Uterus (tissue), 4 donors: ENCODE results near the gene ZNF513. TPM values are rescaled to one million over a fixed set of nuclear protein-coding genes. Genes with fewer than 3 reads are reported as not detected.

ENCODE experiments used
- DNase-seq, 2 donors: peaks; one replicate each; pipeline ENCODE4 v3.0.0-alpha.2; 2019 to 2020
- H3K27ac ChIP-seq, 2 donors: fragments of 200-600 bp; sonication (generic); 1 replicate in 1 of 2; 2 replicates in 1 of 2; pipeline ENCODE4 v1.5.1; 2016 to 2018
- H3K27me3 ChIP-seq, 2 donors: fragments of 200-600 bp; sonication (generic); one replicate each; pipeline ENCODE4 v1.5.1; 2018 to 2019; ENCODE audit warnings: control low read depth in 1 of 2
- H3K36me3 ChIP-seq, 2 donors: fragments of 200-600 bp; sonication (generic); one replicate each; pipeline ENCODE4 v1.5.1; 2019; ENCODE audit warnings: control low read depth in 1 of 2
- H3K4me1 ChIP-seq, 2 donors: fragments of 200-600 bp; sonication (generic); one replicate each; pipeline ENCODE4 v1.5.1; 2018 to 2019; ENCODE audit warnings: control low read depth in 1 of 2
- H3K4me3 ChIP-seq, 2 donors: fragments of 200-600 bp; sonication (generic); 1 replicate in 1 of 2; 2 replicates in 1 of 2; pipeline ENCODE4 v1.5.1; 2018 to 2019; ENCODE audit warnings: mild to moderate bottlenecking in 1 of 2
- H3K9me3 ChIP-seq, 2 donors: fragments of 200-600 bp; sonication (generic); one replicate each; pipeline ENCODE4 v1.5.1; 2019; ENCODE audit warnings: control low read depth in 1 of 2
- CTCF ChIP-seq, 4 experiments: fragments of 200-600 bp in 2 of 4; fragments of 450-650 bp in 2 of 4; sonication (generic) in 2 of 4; IDR thresholded peaks; one replicate each; pipeline ENCODE4 v1.5.1; 2016 to 2019; ENCODE audit warnings: antibody characterized with exemption in 4 of 4, mild to moderate bottlenecking in 2 of 4, moderate library complexity in 1 of 4
- POLR2A ChIP-seq, 2 donors: fragments of 450-650 bp; IDR thresholded peaks; one replicate each; pipeline ENCODE4 v1.6.1; 2016; ENCODE audit warnings: antibody characterized with exemption in 2 of 2, mild to moderate bottlenecking in 1 of 2, moderate library complexity in 1 of 2
- intact Hi-C: fragments of 100-400 bp; cut with DNase I; formaldehyde crosslinking; loops from one replicate; pipeline ENCODE4 v1.15.1; 2023; ENCODE audit warnings: low total_unique reads
- total RNA-seq, 4 donors: library from RNA; depleted of rRNA in 3 of 4; stranded (reverse); fragments of >200 nt in 3 of 4; gene quantifications; one replicate each; pipeline versions ENCODE4 v1.1.0 to v1.2.4, GENCODE V29; 2014 to 2023
- donor health status: DM: yes; HTN: yes; CAD: no.

The ZNF513 gene
- total RNA-seq, 4 donors from 2014 or later: 0.88 to 16.1 (median 12.0) TPM

GRCh38 chr2:27370816-27371620, 9.5 kb downstream of the ZNF513 start:
- DNase-seq: no peak
- Histone ChIP-seq H3K9me3 (no peaks in the 10 kb centered on the region), H3K4me3 (peak overlapping the region; percentile 65 to 96), H3K27me3 (no peaks in the 10 kb centered on the region), H3K27ac (peak overlapping the region; percentile 67 to 91), H3K4me1 (peaks cover 16 to 30% of the 10 kb centered on the region in 2 donors), H3K36me3 (no peaks in the 10 kb centered on the region)
- no peak for TF ChIP-seq POLR2A (IDR thresholded peaks at IDR 0.05)
- TF ChIP-seq CTCF (IDR thresholded peaks at IDR 0.05): no peak
- intact Hi-C loops: no loop called here

- Histone ChIP-seq H3K27me3 (no peaks in the 10 kb centered on the region), H3K27ac (peak within 1 kb of the TSS; percentile 83 to 91), H3K9me3 (no peaks in the 10 kb centered on the region), H3K4me3 (peak within 1 kb of the TSS; percentile 65 to 96), H3K4me1 (peaks cover 16 to 30% of the 10 kb centered on the region in 2 donors), H3K36me3 (no peaks in the 10 kb centered on the region)
- TF ChIP-seq CTCF (IDR thresholded peaks at IDR 0.05) (peak; percentile 75 to 90 (median 84)), POLR2A (IDR thresholded peaks at IDR 0.05) (peak; percentile 39 to 64)
- intact Hi-C loops: no loop called here
- DNase-seq: peak; percentile 99 to 100
Observed at GRCh38 chr2:27370026-27370815, 10.3 kb downstream of the ZNF513 start, which contains the start of the genes EIF2B4 and SNX17. Gene EIF2B4 (minus strand): TSS chr2:27370338. CDS start chr2:27370314, 24 bp downstream. Gene SNX17 (plus strand): TSS chr2:27370616. CDS start chr2:27370744, 128 bp downstream.

- peak overlapping the region; percentile 65 to 96 for H3K4me3 ChIP-seq
- H3K9me3 ChIP-seq: no peaks in the 10 kb centered on the region
- intact Hi-C loops: no loop called here
- DNase-seq: no peak
- H3K4me1 ChIP-seq: peaks cover 16 to 30% of the 10 kb centered on the region in 2 donors
- H3K27ac ChIP-seq: peak overlapping the region; percentile 83 to 84
- H3K27me3 ChIP-seq: no peaks in the 10 kb centered on the region
- no peaks in the 10 kb centered on the region for H3K36me3 ChIP-seq
- TF ChIP-seq CTCF (IDR thresholded peaks at IDR 0.05): no peak
- no peak for TF ChIP-seq POLR2A (IDR thresholded peaks at IDR 0.05)
Observed at GRCh38 chr2:27369471-27370025, 11.0 kb downstream of the ZNF513 start.

- intact Hi-C loops: no loop called here
- no peak for DNase-seq
- H3K4me1 ChIP-seq: peaks cover 2 to 4% of the 10 kb centered on the region in 2 donors
- no peaks in the 10 kb centered on the region for H3K36me3 ChIP-seq
- H3K4me3 ChIP-seq: no peak overlapping the region
- H3K27me3 ChIP-seq: no peaks in the 10 kb centered on the region
- H3K27ac ChIP-seq: no peak overlapping the region
- H3K9me3 ChIP-seq: no peaks in the 10 kb centered on the region
- TF ChIP-seq CTCF (IDR thresholded peaks at IDR 0.05): no peak
- no peak for TF ChIP-seq POLR2A (IDR thresholded peaks at IDR 0.05)
Observed at GRCh38 chr2:27363933-27364332, 16.6 kb downstream of the ZNF513 start.
